ENCODE measurements around the gene CRISPLD2. TPM values are rescaled to one million over a fixed set of nuclear protein-coding genes. Genes with fewer than 3 reads are reported as not detected.

Gene CRISPLD2
- total RNA-seq, 1 experiment from 2014 or later = 9.4 TPM

DNA sequence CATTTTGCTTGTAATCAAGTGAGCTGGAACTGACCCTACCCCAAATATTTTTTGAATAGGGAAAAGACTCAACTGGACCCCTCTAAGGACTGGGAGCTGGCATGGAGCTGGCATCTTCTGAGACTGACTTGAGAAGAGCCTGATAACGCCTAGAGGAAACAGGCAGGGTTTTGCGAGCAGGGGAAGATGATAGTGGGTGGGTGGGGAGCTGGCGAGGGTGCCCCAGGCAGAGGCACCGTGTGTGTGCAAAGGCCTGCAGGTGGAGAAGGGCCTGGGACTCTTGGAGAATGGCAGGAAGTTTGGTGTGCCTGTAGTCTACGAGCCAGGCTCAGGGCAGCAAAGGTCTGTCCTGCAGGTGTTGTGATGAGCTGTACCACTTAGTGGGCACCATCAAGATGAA is 4.1 kb downstream of the CRISPLD2 start:
- H3K27me3 Mint-ChIP-seq (ENCODE audit: low read depth) = peaks cover 36% of the 10 kb centered on the region
- DNase-seq (ENCODE audit: low spot score) (no peak), ATAC-seq (no peak)
- CTCF ChIA-PET = no interaction called here
- peaks cover 19% of the 10 kb centered on the region for H3K4me1 Mint-ChIP-seq
- H3K9me3 Mint-ChIP-seq = peaks cover 3% of the 10 kb centered on the region; the same call in 1 of the 2 replicates
- H3K4me3 Mint-ChIP-seq = no peak overlapping the region
- TF ChIP-seq, protein P1, sequence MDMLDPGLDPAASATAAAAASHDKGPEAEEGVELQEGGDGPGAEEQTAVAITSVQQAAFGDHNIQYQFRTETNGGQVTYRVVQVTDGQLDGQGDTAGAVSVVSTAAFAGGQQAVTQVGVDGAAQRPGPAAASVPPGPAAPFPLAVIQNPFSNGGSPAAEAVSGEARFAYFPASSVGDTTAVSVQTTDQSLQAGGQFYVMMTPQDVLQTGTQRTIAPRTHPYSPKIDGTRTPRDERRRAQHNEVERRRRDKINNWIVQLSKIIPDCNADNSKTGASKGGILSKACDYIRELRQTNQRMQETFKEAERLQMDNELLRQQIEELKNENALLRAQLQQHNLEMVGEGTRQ (CRISPR knock-in tag; IDR thresholded peaks at IDR 0.05) = no peak
- no peak for TF ChIP-seq ZBTB21 (CRISPR knock-in tag; IDR thresholded peaks at IDR 0.05; ENCODE audit: borderline replicate concordance)
- POLR2A ChIA-PET = no interaction called here
- H3K36me3 Mint-ChIP-seq = no peaks in the 10 kb centered on the region
- no peak overlapping the region for H3K27ac Mint-ChIP-seq

DNA sequence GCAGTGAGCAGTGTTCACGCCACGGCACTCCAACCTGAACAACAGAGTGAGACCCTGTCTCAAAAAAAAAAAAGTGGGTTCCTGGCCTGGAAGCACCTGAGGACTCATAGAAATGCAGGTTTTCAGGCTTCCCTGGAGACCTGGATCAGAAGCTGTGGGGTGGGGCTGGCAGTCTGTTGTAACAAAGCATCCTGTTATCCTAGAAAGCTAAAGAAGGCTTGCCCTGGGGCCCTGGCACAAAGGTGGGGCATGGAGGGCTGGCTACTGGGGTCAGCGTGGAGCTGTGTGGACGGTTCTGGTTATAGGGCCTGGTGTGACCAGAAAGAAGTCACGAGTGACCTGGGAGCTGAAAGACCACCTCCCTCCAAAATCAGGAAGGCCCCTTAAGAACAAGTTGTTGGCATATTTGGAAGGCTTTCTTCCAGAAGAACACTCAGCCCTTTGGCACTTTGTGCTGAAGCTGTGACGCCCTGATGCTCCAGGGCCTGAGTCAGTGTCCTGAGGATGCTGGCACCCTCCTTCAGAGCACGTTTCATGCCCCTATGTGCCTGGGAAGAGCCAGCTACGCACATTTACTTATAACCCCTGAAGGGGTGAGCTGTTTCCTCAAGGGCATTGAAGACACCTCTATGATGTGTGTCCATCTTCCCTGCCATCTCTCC is 6.2 kb downstream of the CRISPLD2 start:
- peaks cover 16% of the 10 kb centered on the region for H3K27me3 Mint-ChIP-seq (ENCODE audit: low read depth)
- peaks cover 8% of the 10 kb centered on the region for H3K4me1 Mint-ChIP-seq
- no peak for DNase-seq (ENCODE audit: low spot score)
- H3K9me3 Mint-ChIP-seq = peaks cover 3% of the 10 kb centered on the region; the same call in 1 of the 2 replicates
- H3K4me3 Mint-ChIP-seq = no peak overlapping the region
- POLR2A ChIA-PET = interaction anchor here (0.6 to 0.7 kb wide), 2 partner anchors 85 to 1004 kb away, joined by 3 read pairs; no protein-coding TSS in a partner anchor
- H3K36me3 Mint-ChIP-seq = no peaks in the 10 kb centered on the region
- TF ChIP-seq, protein P2, sequence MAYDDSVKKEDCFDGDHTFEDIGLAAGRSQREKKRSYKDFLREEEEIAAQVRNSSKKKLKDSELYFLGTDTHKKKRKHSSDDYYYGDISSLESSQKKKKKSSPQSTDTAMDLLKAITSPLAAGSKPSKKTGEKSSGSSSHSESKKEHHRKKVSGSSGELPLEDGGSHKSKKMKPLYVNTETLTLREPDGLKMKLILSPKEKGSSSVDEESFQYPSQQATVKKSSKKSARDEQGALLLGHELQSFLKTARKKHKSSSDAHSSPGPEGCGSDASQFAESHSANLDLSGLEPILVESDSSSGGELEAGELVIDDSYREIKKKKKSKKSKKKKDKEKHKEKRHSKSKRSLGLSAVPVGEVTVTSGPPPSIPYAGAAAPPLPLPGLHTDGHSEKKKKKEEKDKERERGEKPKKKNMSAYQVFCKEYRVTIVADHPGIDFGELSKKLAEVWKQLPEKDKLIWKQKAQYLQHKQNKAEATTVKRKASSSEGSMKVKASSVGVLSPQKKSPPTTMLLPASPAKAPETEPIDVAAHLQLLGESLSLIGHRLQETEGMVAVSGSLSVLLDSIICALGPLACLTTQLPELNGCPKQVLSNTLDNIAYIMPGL (CRISPR knock-in tag; IDR thresholded peaks at IDR 0.05) = no peak
- no peak for TF ChIP-seq ZNF121 (CRISPR knock-in tag; IDR thresholded peaks at IDR 0.05)
- no peak for TF ChIP-seq NFYB (CRISPR knock-in tag; conservative IDR thresholded peaks at IDR 0.05; ENCODE audit: low read depth)
- TF ChIP-seq, protein P3, sequence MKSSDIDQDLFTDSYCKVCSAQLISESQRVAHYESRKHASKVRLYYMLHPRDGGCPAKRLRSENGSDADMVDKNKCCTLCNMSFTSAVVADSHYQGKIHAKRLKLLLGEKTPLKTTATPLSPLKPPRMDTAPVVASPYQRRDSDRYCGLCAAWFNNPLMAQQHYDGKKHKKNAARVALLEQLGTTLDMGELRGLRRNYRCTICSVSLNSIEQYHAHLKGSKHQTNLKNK (CRISPR knock-in tag; IDR thresholded peaks at IDR 0.05) = no peak
- TF ChIP-seq, protein P4, sequence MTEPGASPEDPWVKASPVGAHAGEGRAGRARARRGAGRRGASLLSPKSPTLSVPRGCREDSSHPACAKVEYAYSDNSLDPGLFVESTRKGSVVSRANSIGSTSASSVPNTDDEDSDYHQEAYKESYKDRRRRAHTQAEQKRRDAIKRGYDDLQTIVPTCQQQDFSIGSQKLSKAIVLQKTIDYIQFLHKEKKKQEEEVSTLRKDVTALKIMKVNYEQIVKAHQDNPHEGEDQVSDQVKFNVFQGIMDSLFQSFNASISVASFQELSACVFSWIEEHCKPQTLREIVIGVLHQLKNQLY (CRISPR knock-in tag; IDR thresholded peaks at IDR 0.05) = no peak
- TF ChIP-seq, protein P5, sequence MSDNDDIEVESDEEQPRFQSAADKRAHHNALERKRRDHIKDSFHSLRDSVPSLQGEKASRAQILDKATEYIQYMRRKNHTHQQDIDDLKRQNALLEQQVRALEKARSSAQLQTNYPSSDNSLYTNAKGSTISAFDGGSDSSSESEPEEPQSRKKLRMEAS (CRISPR knock-in tag; IDR thresholded peaks at IDR 0.05) = no peak
- TF ChIP-seq, protein P6, sequence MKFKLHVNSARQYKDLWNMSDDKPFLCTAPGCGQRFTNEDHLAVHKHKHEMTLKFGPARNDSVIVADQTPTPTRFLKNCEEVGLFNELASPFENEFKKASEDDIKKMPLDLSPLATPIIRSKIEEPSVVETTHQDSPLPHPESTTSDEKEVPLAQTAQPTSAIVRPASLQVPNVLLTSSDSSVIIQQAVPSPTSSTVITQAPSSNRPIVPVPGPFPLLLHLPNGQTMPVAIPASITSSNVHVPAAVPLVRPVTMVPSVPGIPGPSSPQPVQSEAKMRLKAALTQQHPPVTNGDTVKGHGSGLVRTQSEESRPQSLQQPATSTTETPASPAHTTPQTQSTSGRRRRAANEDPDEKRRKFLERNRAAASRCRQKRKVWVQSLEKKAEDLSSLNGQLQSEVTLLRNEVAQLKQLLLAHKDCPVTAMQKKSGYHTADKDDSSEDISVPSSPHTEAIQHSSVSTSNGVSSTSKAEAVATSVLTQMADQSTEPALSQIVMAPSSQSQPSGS (CRISPR knock-in tag; IDR thresholded peaks at IDR 0.05; ENCODE audit: borderline replicate concordance, low read depth) = no peak
- TF ChIP-seq, protein P7, sequence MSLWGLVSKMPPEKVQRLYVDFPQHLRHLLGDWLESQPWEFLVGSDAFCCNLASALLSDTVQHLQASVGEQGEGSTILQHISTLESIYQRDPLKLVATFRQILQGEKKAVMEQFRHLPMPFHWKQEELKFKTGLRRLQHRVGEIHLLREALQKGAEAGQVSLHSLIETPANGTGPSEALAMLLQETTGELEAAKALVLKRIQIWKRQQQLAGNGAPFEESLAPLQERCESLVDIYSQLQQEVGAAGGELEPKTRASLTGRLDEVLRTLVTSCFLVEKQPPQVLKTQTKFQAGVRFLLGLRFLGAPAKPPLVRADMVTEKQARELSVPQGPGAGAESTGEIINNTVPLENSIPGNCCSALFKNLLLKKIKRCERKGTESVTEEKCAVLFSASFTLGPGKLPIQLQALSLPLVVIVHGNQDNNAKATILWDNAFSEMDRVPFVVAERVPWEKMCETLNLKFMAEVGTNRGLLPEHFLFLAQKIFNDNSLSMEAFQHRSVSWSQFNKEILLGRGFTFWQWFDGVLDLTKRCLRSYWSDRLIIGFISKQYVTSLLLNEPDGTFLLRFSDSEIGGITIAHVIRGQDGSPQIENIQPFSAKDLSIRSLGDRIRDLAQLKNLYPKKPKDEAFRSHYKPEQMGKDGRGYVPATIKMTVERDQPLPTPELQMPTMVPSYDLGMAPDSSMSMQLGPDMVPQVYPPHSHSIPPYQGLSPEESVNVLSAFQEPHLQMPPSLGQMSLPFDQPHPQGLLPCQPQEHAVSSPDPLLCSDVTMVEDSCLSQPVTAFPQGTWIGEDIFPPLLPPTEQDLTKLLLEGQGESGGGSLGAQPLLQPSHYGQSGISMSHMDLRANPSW (CRISPR knock-in tag; conservative IDR thresholded peaks at IDR 0.05; ENCODE audit: low read depth) = no peak
- TF ChIP-seq CREM (CRISPR knock-in tag; IDR thresholded peaks at IDR 0.05) = no peak
- no peak for TF ChIP-seq ELF4 (CRISPR knock-in tag; IDR thresholded peaks at IDR 0.05; ENCODE audit: low read depth)
- TF ChIP-seq RORB (CRISPR knock-in tag; IDR thresholded peaks at IDR 0.05) = no peak
- no peak overlapping the region for H3K27ac Mint-ChIP-seq
- CTCF ChIA-PET = interaction anchor here (1.4 to 1.8 kb wide), 4 partner anchors 99 to 126 kb away, joined by 4 to 6 read pairs (median 4); no protein-coding TSS in a partner anchor
- no peak for ATAC-seq

Data from WTC11 (cell line).